OCI-LY3 (cell line): ENCODE measurements around the gene DVL2.

Experiments
- EZH2phosphoT487 ChIP-seq: fragments of 200-600 bp; shearing (Covaris generic); IDR thresholded peaks from 2 replicates; pipeline ENCODE4 v1.6.1; 2018; ENCODE audit warnings: antibody characterized with exemption, mixed run types, low read depth
- TF ChIP-seq, protein P1 (sequence below): fragments of 200-600, 300-600 bp; sonication (generic); IDR thresholded peaks from 2 replicates; pipeline ENCODE4 v1.5.1; 2014; ENCODE audit warnings: antibody characterized with exemption, low read length, low read depth

DNA sequence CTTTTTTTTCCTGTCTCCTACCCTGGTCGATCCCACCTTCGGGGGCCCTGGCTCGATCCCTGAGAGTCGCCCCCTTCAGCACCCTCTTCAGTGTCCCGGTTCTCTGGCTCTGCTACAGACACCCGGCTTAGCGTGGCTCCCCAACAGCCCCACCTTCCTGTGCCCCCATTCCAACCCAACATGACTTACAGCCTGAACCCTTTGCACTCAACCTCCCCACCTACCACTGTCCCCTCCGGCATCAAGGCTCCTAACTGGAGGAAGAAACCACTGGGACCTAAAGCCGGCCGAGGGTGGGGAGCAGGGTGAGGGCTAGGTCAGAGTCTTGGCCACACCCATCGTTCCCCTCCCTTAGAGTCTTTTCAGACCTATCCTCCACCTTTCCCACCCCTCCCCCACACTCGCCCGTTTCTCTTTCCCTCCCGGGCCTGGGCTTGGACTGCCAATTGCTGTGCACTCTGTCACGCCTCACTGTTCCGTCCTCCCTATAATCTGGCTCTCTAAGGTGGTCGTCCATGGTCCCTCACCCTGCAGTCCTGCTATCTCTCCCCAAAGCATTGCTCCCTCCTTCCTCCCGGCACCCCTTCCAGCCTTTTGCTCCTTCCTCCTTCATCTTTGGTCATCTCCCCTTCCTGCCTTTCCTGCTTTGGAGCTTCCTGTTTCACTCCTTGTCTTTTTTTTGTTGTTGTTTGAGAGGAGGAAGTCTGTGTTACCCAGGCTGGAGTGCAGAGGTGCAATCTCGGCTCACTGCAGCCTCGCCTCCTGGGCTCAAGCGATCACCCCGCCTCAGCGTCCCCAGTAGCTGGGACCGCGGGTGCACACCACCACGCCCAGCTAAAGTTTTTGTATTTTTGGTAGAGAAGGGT lies 28.9 kb upstream of the DVL2 start:
- no peak for TF ChIP-seq EZH2phosphoT487
- TF ChIP-seq, protein P1, sequence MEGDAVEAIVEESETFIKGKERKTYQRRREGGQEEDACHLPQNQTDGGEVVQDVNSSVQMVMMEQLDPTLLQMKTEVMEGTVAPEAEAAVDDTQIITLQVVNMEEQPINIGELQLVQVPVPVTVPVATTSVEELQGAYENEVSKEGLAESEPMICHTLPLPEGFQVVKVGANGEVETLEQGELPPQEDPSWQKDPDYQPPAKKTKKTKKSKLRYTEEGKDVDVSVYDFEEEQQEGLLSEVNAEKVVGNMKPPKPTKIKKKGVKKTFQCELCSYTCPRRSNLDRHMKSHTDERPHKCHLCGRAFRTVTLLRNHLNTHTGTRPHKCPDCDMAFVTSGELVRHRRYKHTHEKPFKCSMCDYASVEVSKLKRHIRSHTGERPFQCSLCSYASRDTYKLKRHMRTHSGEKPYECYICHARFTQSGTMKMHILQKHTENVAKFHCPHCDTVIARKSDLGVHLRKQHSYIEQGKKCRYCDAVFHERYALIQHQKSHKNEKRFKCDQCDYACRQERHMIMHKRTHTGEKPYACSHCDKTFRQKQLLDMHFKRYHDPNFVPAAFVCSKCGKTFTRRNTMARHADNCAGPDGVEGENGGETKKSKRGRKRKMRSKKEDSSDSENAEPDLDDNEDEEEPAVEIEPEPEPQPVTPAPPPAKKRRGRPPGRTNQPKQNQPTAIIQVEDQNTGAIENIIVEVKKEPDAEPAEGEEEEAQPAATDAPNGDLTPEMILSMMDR: no peak
